ENCODE results near the gene PODXL2. TPM values are rescaled to one million over a fixed set of nuclear protein-coding genes. Genes with fewer than 3 reads are reported as not detected.

The PODXL2 gene
- total RNA-seq, 4 donors from 2014 or later: 3.2 to 8.8 (median 3.7) TPM

DNA sequence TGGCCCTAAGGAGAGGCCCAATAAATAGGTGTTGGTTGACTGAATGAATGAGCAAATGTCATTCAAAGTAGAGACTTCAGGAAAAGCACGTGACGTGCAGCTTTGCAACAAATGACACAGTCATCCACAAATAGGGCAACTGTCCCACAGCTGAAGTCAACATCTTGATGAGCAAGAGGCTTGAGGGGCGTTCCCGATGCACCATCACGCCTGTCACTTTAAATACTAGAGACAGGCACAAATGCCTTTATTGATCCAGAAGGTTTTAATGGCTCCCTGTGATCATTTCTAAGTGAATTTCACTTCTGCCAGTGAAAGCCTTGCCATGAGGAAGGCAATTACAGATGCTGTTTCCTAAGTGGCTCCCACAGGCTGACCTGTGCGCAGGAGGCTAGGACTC lies 87.4 kb downstream of the PODXL2 start:
- TF ChIP-seq, protein P1, sequence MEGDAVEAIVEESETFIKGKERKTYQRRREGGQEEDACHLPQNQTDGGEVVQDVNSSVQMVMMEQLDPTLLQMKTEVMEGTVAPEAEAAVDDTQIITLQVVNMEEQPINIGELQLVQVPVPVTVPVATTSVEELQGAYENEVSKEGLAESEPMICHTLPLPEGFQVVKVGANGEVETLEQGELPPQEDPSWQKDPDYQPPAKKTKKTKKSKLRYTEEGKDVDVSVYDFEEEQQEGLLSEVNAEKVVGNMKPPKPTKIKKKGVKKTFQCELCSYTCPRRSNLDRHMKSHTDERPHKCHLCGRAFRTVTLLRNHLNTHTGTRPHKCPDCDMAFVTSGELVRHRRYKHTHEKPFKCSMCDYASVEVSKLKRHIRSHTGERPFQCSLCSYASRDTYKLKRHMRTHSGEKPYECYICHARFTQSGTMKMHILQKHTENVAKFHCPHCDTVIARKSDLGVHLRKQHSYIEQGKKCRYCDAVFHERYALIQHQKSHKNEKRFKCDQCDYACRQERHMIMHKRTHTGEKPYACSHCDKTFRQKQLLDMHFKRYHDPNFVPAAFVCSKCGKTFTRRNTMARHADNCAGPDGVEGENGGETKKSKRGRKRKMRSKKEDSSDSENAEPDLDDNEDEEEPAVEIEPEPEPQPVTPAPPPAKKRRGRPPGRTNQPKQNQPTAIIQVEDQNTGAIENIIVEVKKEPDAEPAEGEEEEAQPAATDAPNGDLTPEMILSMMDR (IDR thresholded peaks at IDR 0.05; ENCODE audit: low read depth): no peak

DNA sequence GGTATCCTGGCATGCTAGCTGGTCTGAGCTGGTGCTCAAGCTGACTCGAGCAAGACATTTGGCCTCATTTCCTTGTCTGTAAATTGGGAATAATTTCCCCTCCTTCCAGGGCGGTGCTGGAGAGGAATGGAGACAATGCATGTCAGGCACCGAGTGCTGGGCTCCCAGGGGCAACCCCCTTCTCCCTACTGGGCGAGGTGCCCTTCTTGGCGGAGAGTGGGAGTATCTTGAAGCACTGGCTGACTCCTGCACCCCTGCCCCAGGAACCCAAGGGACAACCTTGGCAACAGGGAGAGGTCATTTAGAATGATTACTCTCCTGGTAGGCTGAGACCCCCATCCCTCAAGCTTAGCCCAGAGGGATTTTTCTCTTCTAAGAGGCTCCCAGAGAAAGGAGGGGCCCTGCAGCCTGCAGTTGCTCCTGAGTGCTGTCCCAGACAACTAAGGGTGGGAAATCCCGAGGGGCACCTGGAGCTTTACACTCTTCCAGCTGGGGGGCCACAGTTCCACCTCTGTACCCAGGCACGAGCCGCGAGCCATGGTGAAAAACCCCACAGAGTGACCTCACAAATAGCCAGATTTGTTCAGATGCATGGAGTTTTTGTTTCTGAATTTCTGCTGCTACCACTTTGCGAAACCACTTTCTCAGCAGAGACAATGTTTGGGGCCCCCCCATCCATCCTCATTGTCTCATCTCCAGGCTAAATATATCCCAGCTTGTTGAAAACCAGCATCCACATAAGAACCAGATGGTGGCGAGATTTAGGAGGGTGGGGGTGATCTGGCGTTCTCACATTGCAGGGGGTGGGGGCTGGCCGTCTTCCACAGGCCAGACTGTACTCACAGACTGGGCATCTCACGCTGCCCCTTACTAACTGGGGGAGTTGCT lies 88.6 kb downstream of the PODXL2 start:
- TF ChIP-seq, protein P1 (IDR thresholded peaks at IDR 0.05; ENCODE audit: low read depth): no peak

DNA sequence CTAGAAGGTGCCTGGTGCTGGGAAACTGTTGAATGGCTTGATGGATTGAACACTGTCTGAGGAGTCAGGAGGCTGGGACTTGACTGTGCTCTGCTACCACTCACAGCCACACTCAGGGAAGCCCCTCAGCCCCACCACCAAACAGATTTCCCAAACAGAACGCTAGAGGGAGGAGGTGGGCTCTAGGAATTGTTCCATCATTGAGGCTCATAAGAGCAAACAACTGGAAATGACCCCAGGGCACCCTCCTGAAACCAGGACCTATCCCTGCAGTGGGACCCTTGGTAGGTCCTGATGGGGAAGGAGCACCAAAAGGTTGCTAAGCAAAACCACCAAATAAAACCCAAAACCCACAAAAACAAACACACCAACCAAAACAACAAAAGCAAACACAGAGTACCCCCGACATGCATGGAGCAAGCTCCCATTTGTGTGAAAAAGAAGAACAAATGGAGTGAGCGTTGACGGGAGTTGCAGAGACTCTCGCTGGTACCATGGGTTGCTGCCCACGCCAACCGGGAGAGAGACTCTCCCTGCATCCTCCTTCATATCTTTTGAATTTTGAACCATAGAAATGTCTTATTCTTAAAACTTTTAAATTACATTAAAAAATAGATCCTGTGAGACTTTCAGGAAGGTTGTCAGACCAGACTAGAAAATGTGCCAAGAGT lies 89.4 kb downstream of the PODXL2 start:
- TF ChIP-seq, protein P1 (IDR thresholded peaks at IDR 0.05; ENCODE audit: low read depth): no peak

DNA sequence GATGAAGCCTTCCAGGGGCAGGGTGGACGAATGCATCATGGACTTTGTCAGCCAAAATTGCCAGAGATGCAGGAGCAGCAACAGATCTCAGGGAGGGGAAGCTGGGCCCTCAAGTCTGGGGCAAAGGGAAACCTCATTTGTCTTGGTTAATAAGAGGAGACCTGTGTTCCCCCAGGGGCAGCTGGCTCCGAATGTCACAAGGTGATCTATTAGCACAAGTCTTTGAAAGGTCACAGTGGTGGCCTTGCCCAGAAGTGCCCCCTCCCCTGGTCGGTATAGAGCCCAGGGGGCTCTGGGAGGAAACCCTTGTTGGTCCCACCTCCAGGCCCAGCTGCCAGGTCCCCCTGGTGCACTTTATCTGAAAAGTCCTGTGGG lies 89.9 kb downstream of the PODXL2 start:
- TF ChIP-seq, protein P1 (IDR thresholded peaks at IDR 0.05; ENCODE audit: low read depth): no peak

DNA sequence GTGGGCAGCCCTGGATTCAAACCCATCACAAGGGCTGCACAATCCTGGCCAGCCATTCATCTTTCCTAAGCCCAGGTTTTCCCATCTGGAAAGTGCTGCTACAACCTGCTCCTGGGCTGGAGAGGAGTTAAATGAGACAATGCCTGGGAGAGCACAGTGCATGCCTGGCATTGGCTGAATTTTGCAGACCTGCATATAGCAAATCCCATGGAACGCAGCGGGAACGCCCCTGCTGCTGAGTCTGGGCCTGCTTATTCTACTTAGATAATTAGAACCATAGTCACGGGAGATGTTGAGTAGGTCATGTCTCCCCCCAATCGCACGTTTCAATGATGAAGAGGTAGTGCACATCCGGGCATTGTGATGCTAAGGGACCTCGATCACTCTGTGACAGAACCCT lies 90.4 kb downstream of the PODXL2 start:
- TF ChIP-seq, protein P1 (IDR thresholded peaks at IDR 0.05; ENCODE audit: low read depth): no peak

DNA sequence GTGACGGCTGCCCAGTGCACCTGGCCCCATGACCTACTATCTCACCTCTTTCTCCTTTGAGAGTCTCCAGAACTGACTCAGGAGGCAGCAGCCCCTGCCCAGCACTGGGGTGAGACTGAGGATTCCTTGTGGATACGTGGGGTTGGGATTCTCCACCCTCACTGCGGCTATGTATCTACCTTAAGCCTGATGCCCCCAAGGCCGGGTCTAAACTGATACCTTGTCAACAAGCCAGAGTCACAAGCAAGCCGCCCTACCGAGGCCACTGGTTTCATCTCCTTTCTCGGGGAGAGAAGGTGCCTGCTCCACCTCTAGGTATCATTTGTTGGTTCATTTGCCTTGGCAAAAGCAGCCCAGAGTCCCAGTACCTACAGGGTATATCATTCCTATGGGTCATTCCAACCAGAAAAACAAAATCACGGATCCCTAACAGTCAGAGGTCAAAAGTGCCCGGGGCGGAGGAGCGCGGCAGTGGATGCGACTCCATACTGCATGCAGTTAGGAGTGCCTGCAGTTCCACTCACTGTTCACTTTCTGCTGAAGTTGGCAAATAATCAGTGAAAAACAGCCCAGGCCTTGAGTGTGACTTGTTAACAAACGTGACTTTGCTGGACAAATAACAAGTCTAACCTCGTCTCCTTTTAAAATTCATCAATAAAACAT lies 91.3 kb downstream of the PODXL2 start:
- TF ChIP-seq, protein P1 (IDR thresholded peaks at IDR 0.05; ENCODE audit: low read depth): no peak
